GM18909 (cell line): ENCODE data around the gene ZNF282.

Experiments
- ATAC-seq: cut with Tn5 transposase; IDR thresholded peaks from one replicate; pipeline ENCODE4 v1.9.1; 2021; ENCODE audit warnings: mild to moderate bottlenecking; ENCODE audit not compliant: unreplicated experiment, poor library complexity

ZNF282 gene

GRCh38 chr7:149195180-149196150, at the start of gene ZNF282:
Gene ZNF282, plus strand, starts transcription at chr7:149195546. Its CDS starts 44 bp downstream, at chr7:149195590.
- peak; percentile 91 for ATAC-seq

DNA sequence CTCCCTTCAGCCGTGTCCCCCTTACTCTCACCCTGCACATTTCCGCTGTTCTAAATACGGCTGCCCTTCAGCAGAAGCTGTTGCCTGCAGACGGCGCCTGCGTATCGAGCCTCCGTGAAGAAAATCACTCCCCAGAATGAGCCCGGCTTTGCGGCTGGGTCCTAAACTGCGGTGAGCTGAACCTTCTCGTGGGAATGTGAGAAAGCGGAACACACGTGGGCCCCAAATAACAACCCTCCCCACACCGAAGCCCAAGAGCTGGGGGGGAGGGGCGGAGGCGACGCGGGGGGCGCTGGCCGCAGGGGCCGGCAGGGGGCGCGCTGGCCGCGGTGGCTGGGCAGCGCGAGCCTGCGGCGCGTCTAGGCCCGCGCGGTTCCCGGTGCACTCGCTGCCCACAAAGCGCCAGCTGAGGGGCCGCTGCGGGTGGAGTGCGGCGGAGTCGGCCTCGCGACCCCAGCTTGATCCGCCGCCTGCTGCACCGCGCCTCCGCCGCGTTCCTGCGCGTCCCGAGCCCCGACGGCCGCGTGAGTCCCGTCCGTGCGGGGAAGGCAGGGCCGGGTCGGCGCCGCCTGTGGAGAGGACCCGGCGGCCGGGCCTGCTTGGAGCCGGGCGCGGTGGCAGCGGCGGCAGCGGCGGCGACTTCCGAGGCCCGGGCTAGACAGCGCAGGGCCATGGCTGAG, 48.1 kb upstream of the ZNF282 start, which contains the start of gene ZNF398:
Gene ZNF398 (plus strand): TSS at position 382 of the 680 bp plus-strand sequence. CDS start 290 bp downstream, at position 672.
- peak; percentile 79 for ATAC-seq

GRCh38 chr7:149147752-149148653, 47.3 kb upstream of the ZNF282 start:
- peak; percentile 33 for ATAC-seq

DNA sequence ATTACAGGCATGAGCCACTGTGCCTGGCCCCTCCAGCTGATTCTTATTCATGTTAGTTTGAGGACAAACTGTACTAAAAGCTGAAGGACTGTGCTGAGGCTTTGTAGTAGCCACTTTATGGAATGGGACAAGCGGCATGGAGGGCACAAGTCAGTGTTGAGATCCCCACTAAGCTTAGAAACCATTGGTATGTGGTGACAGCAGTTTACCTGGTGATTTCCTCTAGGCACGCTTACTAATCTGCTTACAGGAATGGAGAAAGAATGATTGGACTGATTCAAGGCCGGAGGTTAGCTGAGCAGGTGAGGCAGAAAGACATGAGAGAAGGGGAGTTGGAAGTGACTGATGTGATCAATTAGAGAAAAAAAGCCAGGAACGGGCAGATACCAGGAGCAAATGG, 44.4 kb upstream of the ZNF282 start:
- ATAC-seq = no peak

GRCh38 chr7:149153346-149153745, 42.0 kb upstream of the ZNF282 start:
- ATAC-seq = no peak

DNA sequence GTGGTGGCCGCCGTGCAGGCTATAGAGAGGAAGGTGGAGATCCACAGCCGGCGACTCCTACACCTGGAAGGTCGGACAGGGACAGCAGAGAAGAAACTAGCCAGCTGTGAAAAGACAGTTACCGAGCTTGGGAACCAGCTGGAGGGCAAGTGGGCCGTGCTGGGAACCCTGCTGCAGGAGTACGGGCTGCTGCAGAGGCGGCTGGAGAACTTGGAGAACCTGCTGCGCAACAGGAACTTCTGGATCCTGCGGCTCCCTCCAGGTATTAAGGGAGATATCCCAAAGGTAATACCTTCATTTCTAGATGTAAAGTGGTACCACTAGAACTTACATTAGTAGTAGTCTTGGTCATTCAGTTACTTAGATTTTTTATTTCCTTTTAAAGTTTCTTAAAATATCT, 41.3 kb upstream of the ZNF282 start:
- no peak for ATAC-seq

DNA sequence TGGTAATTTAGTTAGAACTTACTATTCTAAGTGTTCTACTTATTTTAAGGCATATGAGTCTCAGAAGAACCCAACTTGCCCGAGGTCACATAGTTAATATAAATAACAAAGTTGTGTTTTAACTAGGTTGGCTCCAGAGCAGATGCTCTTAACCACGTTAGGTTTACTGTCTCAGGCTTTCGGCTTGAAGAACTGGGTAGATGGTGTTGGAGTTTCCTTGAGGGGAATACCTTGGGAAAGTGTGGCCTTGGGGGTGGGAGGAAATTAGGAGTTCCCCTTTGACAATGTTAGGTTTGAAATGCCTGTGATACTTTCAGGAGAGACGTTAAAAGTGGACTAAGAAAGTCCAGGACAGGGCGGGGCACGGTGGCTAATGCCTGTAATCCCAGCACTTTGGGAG, 38.4 kb upstream of the ZNF282 start:
- no peak for ATAC-seq

DNA sequence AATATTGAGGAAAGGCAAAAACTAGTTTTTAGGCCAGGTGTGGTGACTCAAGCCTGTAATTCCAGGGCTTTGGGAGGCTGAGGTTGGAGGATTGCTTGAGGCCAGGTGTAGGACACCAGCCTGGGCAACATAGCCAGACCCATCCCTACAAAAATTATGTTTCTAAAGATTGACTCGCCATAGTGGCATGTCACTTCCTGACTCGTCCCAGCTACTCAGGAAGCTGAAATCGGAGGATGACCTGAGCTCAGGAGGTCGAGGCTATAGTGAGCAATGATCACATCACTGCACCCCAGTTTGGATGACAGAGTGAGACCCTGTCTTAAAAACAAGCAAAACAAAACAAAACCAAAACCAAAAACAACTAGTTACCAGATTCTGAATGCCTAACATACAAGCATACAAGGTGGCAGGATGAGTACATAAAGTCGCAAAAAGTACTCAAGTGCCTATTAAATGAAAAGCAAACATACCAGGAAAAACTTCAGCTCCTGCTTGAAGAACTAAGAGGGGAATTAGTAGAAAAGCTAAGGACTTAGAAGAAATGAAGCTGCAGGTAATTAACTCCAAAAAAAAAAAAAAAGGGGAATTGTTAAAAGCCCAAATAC, 34.0 kb upstream of the ZNF282 start:
- ATAC-seq = no peak

GRCh38 chr7:149166142-149166541, 29.2 kb upstream of the ZNF282 start:
- no peak for ATAC-seq

- ATAC-seq = no peak
Observed at GRCh38 chr7:149166630-149167352, 28.6 kb upstream of the ZNF282 start.

DNA sequence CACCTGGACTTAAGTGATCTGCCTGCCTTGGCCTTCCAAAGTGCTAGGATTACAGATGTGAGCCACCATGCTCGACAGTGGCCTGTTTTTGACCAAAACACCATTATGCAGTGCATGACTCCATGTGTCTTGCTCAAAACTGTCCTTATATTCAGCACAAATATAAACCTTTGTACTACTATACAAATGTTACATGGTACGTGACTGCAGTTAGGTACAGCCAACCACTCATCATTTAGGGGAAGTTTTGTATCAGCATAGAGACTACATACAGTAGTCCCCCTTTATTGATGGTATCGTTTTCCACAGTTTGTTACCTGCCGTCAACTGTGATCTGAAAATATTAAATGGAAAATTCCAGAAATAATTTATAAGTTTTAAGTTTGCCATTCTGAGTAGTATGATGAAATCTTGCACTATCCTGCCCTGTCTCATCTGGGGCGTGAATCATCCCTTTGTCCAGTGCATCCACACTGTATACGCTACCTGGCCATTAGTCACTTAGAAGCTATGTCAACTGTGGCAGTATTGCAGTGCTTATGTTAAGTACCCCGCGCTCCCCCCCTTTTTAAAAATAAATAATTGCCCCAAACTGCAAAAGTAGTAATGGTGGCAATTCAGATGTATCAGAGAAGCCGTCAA, 23.3 kb upstream of the ZNF282 start:
- no peak for ATAC-seq

GRCh38 chr7:149172534-149172920, 22.8 kb upstream of the ZNF282 start:
- no peak for ATAC-seq

- no peak for ATAC-seq
Observed at GRCh38 chr7:149175150-149175549, 20.2 kb upstream of the ZNF282 start.

DNA sequence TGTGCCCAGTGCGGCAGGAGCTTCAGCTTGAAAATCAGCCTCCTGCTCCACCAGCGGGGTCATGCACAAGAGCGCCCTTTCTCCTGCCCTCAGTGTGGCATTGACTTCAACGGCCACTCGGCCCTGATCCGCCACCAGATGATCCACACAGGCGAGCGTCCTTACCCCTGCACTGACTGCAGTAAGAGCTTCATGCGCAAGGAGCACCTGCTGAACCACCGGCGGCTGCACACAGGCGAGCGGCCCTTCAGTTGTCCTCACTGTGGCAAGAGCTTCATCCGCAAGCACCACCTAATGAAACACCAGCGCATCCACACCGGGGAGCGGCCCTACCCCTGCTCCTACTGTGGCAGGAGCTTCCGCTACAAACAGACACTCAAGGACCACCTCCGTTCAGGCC, 16.1 kb upstream of the ZNF282 start:
- no peak for ATAC-seq

DNA sequence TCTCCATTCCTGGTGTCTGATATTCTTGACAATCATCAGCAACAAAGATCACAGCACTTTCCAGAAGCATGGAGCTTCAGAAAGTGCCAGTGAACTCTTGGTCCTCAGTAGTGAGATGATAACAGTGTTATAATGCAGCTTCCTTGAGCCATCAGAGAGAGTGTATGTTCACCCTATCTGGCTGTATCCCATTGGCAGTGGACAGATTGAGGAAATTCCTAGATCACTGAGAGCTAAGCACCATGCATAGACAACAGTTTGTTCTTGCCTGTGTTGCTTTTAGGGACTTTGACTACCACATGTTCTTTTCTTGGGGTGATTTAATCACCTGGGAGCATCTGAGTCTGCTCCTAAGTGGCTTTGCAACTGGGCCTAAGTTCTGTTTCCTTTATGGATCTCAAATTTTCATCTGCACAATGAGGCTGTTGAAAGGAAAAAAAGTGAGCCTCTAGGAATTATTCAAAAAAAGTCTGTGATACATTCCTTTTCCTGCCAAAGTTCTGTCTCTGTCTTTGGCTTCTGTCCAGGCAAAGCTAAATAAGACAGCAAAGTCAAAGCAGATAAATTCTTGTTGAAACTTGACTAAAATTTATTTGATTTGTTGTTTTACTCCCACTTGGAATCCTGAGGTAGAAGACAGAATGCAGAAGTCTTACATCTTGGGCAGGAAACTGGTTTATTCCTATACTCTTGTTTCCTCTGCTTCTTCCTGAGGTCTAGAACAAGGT, 14.5 kb upstream of the ZNF282 start:
- no peak for ATAC-seq

DNA sequence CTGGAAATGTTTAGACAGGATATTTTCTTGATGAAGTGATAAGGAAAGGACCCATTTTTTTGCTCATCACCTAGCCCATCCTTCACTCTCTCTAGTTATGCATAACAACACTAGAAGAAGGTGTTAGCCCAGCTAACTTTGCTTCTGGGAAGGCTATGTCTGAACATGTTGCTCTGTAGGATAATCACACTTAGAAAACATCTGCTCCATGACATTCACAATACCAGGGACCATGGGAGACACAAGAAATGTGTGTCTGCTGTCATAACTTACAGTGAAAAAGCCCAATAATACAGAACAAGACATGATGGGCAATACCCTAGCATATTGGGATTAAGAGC, 13.9 kb upstream of the ZNF282 start:
- no peak for ATAC-seq

- no peak for ATAC-seq
Observed at GRCh38 chr7:149184274-149184673, 11.1 kb upstream of the ZNF282 start.

GRCh38 chr7:149188213-149188612, 7.1 kb upstream of the ZNF282 start:
- ATAC-seq = no peak
